GM12878 (cell line): ENCODE data around the gene KRTAP4-7. TPM values are rescaled to one million over a fixed set of nuclear protein-coding genes. Genes with fewer than 3 reads are reported as not detected.
"Not testable (repeated sequence)": the region's sequence is repeated elsewhere in the genome, so short reads cannot be mapped to it uniquely, and the experiment has no call there.

ENCODE experiments used
- ATAC-seq: fragments of 200-7000 bp; cut with Tn5 transposase; 3 replicates; pipeline ENCODE4 v1.9.1; 2020; ENCODE audit warnings: mild to moderate bottlenecking, moderate library complexity
- BruUV-seq: library from RNA; stranded (reverse); fragments of 400-500 nt; replicated peaks from 2 replicates; lab custom pipeline; 2021; lab: Mats Ljungman, UMichigan
- CTCF ChIA-PET: fragments of 300-600 bp; sonication (Branson Sonifier 250); formaldehyde crosslinking; extraction: SDS; loops from one replicate; lab custom pipeline; 2021; ENCODE audit warnings: inconsistent platforms; lab: Yijun Ruan, JAX
- POLR2A ChIA-PET: fragments of 350-600 bp; formaldehyde crosslinking; extraction: SDS; loops from one replicate; lab custom pipeline; 2021; ENCODE audit warnings: inconsistent platforms; lab: Charles Lee
- RAD21 ChIA-PET: fragments of 300-600 bp; sonication (Branson Sonifier 250); formaldehyde crosslinking; loops from one replicate; lab custom pipeline; 2023; ENCODE audit warnings: antibody characterized with exemption; ENCODE audit not compliant: unreplicated experiment; lab: Charles Lee
- SMC1A ChIA-PET: fragments of 300-600 bp; sonication (Branson Sonifier 250); formaldehyde crosslinking; loops from one replicate; lab custom pipeline; 2023; ENCODE audit not compliant: unreplicated experiment, uncharacterized antibody; lab: Charles Lee
- DNase-seq: peaks from one replicate; pipeline ENCODE4 v3.0.0-alpha.2; 2011; ENCODE audit warnings: low read depth, low spot score
- FAIRE-seq: peaks from 3 replicates; lab custom pipeline; 2011; peaks lifted over from hg19 to GRCh38; lab: Jason Lieb, UNC
- H2AFZ ChIP-seq: 2 replicates; pipeline ENCODE4 v1.6.0; 2011; ENCODE audit warnings: low read depth, low read length, control low read depth; ENCODE audit not compliant: control insufficient read depth
- H3K27ac ChIP-seq: 2 replicates; pipeline ENCODE4 v1.5.1; 2011; ENCODE audit warnings: control low read depth; ENCODE audit not compliant: control insufficient read depth, insufficient read depth
- H3K27me3 ChIP-seq, 2 experiments: replicated peaks in 1 of 2; 2 replicates each; pipeline versions ENCODE4 v1.6.0 to v1.6.1; 2011; ENCODE audit warnings: low read length in 1 of 2; ENCODE audit not compliant: control insufficient read depth in 2 of 2, insufficient read depth in 2 of 2
- H3K36me3 ChIP-seq, 2 experiments: 2 replicates each; pipeline ENCODE4 v1.5.1; 2011; ENCODE audit warnings: low read length in 1 of 2; ENCODE audit not compliant: control insufficient read depth in 2 of 2, insufficient read depth in 2 of 2
- H3K4me1 ChIP-seq: 2 replicates; pipeline ENCODE4 v1.6.1; 2011; ENCODE audit warnings: mild to moderate bottlenecking, low read length, moderate library complexity, mixed read lengths; ENCODE audit not compliant: control insufficient read depth, insufficient read depth
- H3K4me2 ChIP-seq: 2 replicates; pipeline ENCODE4 v1.6.0; 2011; ENCODE audit warnings: control low read depth; ENCODE audit not compliant: control insufficient read depth, insufficient read depth
- H3K4me3 ChIP-seq: fragments of 200-600 bp; sonication (generic); 2 replicates; pipeline ENCODE4 v1.5.1; 2016
- H3K79me2 ChIP-seq: 2 replicates; pipeline ENCODE4 v1.6.0; 2011; ENCODE audit warnings: low read length; ENCODE audit not compliant: control insufficient read depth, insufficient read depth
- H3K9ac ChIP-seq: 2 replicates; pipeline ENCODE4 v1.8.0; 2011; ENCODE audit warnings: low read length, control low read depth, mixed read lengths; ENCODE audit not compliant: control insufficient read depth, insufficient read depth
- H3K9me3 ChIP-seq: replicated peaks from 3 replicates; pipeline ENCODE4 v1.5.1; 2011; ENCODE audit warnings: mild to moderate bottlenecking, low read length; ENCODE audit not compliant: control insufficient read depth, insufficient read depth
- H4K20me1 ChIP-seq: 2 replicates; pipeline ENCODE4 v1.6.0; 2011; ENCODE audit not compliant: control insufficient read depth, insufficient read depth
- CUX1 ChIP-seq: IDR thresholded peaks from 2 replicates; pipeline ENCODE4 v1.6.1; 2012; ENCODE audit warnings: improper control_type of control experiment, low read depth, low read length; ENCODE audit not compliant: insufficient replicate concordance
- ELK1 ChIP-seq: IDR thresholded peaks from 2 replicates; pipeline ENCODE4 v1.6.1; 2012; ENCODE audit warnings: low read depth, low read length, improper control_type of control experiment
- ETV6 ChIP-seq, 2 experiments: fragments of 450-650 bp in 1 of 2; IDR thresholded peaks in 1 of 2; conservative IDR thresholded peaks in 1 of 2; 2 replicates each; pipeline ENCODE4 v1.6.1; 2014; ENCODE audit warnings: antibody characterized with exemption in 1 of 2, borderline replicate concordance in 1 of 2, low read depth in 1 of 2, mild to moderate bottlenecking in 1 of 2, moderate library complexity in 1 of 2
- NFXL1 ChIP-seq: fragments of 450-650 bp; IDR thresholded peaks from 2 replicates; pipeline ENCODE4 v1.6.1; 2017; ENCODE audit warnings: antibody characterized with exemption, mild to moderate bottlenecking, borderline replicate concordance
- PAX8 ChIP-seq: fragments of 450-650 bp; IDR thresholded peaks from 2 replicates; pipeline ENCODE4 v1.6.1; 2017; ENCODE audit warnings: mild to moderate bottlenecking, moderate library complexity
- RB1 ChIP-seq: fragments of 450-650 bp; formaldehyde crosslinking; IDR thresholded peaks from 2 replicates; pipeline ENCODE4 v1.6.1; 2017; ENCODE audit warnings: mild to moderate bottlenecking, borderline replicate concordance
- SMC3 ChIP-seq: IDR thresholded peaks from 2 replicates; pipeline ENCODE4 v1.6.1; 2011; ENCODE audit warnings: low read length, improper control_type of control experiment, borderline replicate concordance
- SREBF1 ChIP-seq: IDR thresholded peaks from 2 replicates; pipeline ENCODE4 v1.6.1; 2012; ENCODE audit warnings: mild to moderate bottlenecking, low read length
- ZBED1 ChIP-seq: IDR thresholded peaks from 2 replicates; pipeline ENCODE4 v1.6.1; 2016; ENCODE audit warnings: borderline replicate concordance
- WGBS: methylation state at CpG from one replicate; pipeline ENCODE4 v1.1.6; 2016; ENCODE audit warnings: low lambda C conversion rate; ENCODE audit not compliant: insufficient replicate concordance, insufficient coverage; ENCODE audit errors: missing lambda C conversion rate; 5-methylcytosine and 5-hydroxymethylcytosine counted together
- in situ Hi-C: fragments of 300-500 bp; cut with MboI; formaldehyde crosslinking; loops from 9 replicates; pipeline ENCODE4 v1.14.3; 2018; ENCODE audit warnings: mixed read lengths
- intact Hi-C: fragments of 100-400 bp; cut with micrococcal nuclease; formaldehyde crosslinking; loops from one replicate; pipeline ENCODE4 v1.14.2; 2022; ENCODE audit not compliant: unreplicated experiment
- polyA plus RNA-seq, 11 experiments: library from polyadenylated mRNA; depleted of rRNA in 4 of 11; unstranded in 6 of 11; stranded (reverse) in 5 of 11; fragments of >200 nt; fragmentation: Nextera tagmentation in 4 of 11; fragmentation: Illumina TruSeq in 1 of 11; extraction: Ambion mirVana in 4 of 11; extraction: Trizol in 1 of 11; gene quantifications; 1 replicate in 1 of 11; 2 replicates in 10 of 11; pipeline versions ENCODE4 v1.2.1 to v1.2.3, GENCODE V29; 2011 to 2016; ENCODE audit warnings: inconsistent platforms in 2 of 11, missing spikeins in 2 of 11, low read depth in 1 of 11
- total RNA-seq, 4 experiments: library from RNA; depleted of rRNA in 3 of 4; stranded (reverse); fragments of >200 nt in 3 of 4; fragmentation: Illumina TruSeq in 1 of 4; extraction: Trizol in 1 of 4; gene quantifications; 2 replicates each; pipeline versions ENCODE4 v1.2.1 to v1.2.3, GENCODE V29; 2013 to 2021

Gene KRTAP4-7
- total and polyA plus RNA-seq, 10 of the 15 experiments (the other 5 are each of a cell fraction or from before 2014, with no cell fraction given): not detected

- 26% methylated on average over 14 of the region's 14 CpGs for WGBS
- H3K9ac ChIP-seq, CTCF ChIA-PET, H3K79me2 ChIP-seq, BruUV-seq, intact Hi-C loops, H3K4me1 ChIP-seq, H3K4me3 ChIP-seq, H3K9me3 ChIP-seq, FAIRE-seq, SMC1A ChIA-PET, H2AFZ ChIP-seq, RAD21 ChIA-PET, DNase-seq, H4K20me1 ChIP-seq, H3K27ac ChIP-seq, H3K4me2 ChIP-seq, ATAC-seq, H3K27me3 ChIP-seq, POLR2A ChIA-PET, H3K36me3 ChIP-seq, in situ Hi-C loops: not testable (repeated sequence)
These were observed 43.0 kb upstream of the KRTAP4-7 start, which contains the start of gene KRTAP1-1 for GRCh38 chr17:41040783-41041571. Gene KRTAP1-1, minus strand, starts transcription at chr17:41041450. Its CDS starts 53 bp downstream, at chr17:41041397.

- Histone ChIP-seq H3K4me3 (no peak overlapping the region), H3K9me3 (no peaks in the 10 kb centered on the region), H3K27ac (no peak overlapping the region), H3K9ac (no peak overlapping the region), H3K27me3 (no peaks in the 10 kb centered on the region; a peak in 1 of 4 replicates), H4K20me1 (no peaks in the 10 kb centered on the region), H3K4me1 (no peaks in the 10 kb centered on the region), H2AFZ (no peak overlapping the region), H3K79me2 (no peaks in the 10 kb centered on the region), H3K4me2 (no peak overlapping the region), H3K36me3 (no peaks in the 10 kb centered on the region)
- FAIRE-seq (no peak), ATAC-seq (no peak), DNase-seq (no peak)
- CTCF ChIA-PET: interaction anchor here (0.7 kb wide), 1 partner anchor 617 kb away, joined by 3 read pairs; no protein-coding TSS in a partner anchor
- no TSS peak for BruUV-seq
- no peak for TF ChIP-seq SREBF1
- no peak for TF ChIP-seq ZBED1
- no peak for TF ChIP-seq NFXL1
- TF ChIP-seq PAX8: no peak
- no peak for TF ChIP-seq CUX1
- no peak for TF ChIP-seq ELK1
- no peak for TF ChIP-seq RB1
- no peak for TF ChIP-seq SMC3
- TF ChIP-seq ETV6 (conservative IDR thresholded peaks at IDR 0.05 in 1 of 2, IDR thresholded peaks at IDR 0.05 in 1 of 2; ENCODE audit: borderline replicate concordance in 1 of 2, low read depth in 1 of 2): no peak
- RAD21 ChIA-PET: no interaction called here
- SMC1A ChIA-PET: interaction anchor here (0.7 kb wide), 1 partner anchor 21 kb away, joined by 3 read pairs; no protein-coding TSS in a partner anchor
- in situ Hi-C loops (no loop called here), intact Hi-C loops (no loop called here)
- WGBS: 90% methylated on average over 1 of the region's 1 CpG
- POLR2A ChIA-PET: no interaction called here
These were observed 41.0 kb upstream of the KRTAP4-7 start for GRCh38 chr17:41042953-41043352.
